NOMO-1 treated with dmso at 0.1 percent for 144 hours (cell line): ENCODE results near the gene SPATC1L.

Experiments used
- DNase-seq: peaks from one replicate; lab custom pipeline; 2025; ENCODE audit not compliant: unreplicated experiment; lab: John Stamatoyannopoulos, UW

Gene SPATC1L

GRCh38 chr21:46165098-46165497 lies 19.2 kb downstream of the SPATC1L start:
- DNase-seq, result no peak

DNA sequence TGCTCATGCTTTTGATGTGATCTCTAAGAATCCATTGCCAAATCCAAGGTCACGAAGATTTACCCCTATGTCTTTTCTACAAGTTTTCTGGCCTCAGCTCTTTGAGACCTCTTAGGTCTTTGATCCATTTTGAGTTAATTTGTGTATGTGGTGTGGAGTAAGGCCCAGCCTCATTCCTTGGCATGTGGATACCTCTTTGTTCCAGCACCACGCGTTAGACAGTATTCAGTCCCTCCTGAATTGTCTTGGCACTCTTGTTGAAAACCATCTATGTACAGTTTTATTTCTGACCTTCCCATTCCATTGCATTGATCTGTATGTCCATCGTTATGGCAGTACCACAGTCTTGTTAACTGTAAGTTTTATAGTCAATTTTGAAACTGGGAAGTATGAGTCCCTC lies 20.9 kb downstream of the SPATC1L start:
- DNase-seq, result no peak

GRCh38 chr21:46161633-46162592 lies 22.3 kb downstream of the SPATC1L start:
- no peak for DNase-seq

- no peak for DNase-seq
Measured at GRCh38 chr21:46160907-46161632, 23.2 kb downstream of the SPATC1L start.

GRCh38 chr21:46160657-46160906 lies 23.7 kb downstream of the SPATC1L start:
- DNase-seq, result no peak

GRCh38 chr21:46159841-46160656 lies 24.2 kb downstream of the SPATC1L start:
- no peak for DNase-seq

- DNase-seq, result no peak
Measured at GRCh38 chr21:46159390-46159789, 24.9 kb downstream of the SPATC1L start.

DNA sequence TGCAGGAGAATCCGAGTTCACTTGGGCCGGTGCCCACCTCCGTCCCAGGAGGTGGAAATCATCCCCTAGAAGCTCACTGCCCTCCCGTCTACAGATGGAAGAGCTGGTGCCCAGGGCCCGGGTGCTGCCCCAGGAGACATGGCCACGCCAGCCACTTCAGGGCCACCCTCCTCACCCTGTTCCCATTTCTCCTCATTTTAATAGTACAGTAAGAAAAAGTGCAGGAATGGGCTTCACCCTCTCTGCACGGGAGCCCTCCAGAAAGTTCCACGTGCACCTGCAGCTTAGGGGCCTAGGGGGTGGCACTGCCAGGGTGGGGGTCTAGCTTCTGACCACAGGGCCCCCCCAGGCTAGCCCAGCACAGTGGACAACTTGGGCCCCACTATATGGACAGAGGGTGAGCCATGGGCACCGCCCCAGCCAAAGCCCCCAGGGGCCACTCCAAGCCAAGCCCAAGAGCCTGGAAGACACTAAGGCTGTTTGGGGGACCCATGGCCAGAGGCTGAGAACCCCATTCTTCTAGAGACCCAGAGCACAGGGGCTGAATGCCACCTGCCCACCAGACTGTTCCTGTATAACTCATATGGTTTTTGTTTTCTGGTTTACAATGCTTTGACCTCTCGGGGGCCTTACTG lies 25.5 kb downstream of the SPATC1L start:
- DNase-seq, result no peak

DNA sequence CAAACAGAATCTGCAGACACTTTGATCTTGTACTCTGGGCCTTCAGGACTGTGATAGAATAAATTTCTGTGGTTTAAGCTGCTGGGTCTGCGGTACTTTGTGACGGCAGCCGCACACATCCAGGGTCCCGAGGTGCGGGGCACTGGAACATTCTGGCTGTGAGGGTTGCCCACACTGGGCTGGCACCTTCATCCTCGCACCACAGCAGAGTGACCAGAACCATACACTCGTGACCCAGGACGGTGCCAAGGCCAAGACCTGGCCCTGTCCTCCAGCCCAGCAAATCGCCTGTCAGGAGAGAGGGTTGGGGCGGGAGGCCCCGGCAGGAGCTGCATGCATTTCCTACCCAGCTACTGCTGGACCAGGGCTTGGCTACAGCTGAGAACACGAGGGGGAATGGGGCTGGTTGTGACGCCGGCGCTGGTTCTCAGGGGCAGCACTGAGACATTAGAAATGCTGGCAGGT lies 26.2 kb downstream of the SPATC1L start:
- DNase-seq, result no peak

- no peak for DNase-seq
Measured at GRCh38 chr21:46157396-46157986, 26.8 kb downstream of the SPATC1L start.

DNA sequence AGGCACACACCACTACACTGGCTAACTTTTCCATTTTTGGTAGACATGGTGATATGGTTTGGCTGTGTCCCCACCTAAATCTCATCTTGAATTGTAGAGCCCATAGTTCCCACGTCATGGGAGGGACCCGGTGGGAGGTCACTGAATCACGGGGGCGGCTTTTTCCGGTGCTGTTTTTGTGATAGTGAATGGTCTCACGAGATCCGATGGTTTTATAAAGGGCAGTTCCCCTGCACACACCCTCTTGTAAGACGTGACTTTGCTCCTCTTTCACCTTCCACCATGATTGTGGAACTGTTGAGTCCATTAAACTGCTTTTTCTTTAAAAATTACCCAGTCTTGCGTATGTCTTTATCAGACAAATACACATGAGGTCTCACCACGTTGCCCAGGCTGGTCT lies 27.6 kb downstream of the SPATC1L start:
- DNase-seq, result no peak

- DNase-seq, result no peak
Measured at GRCh38 chr21:46156378-46156645, 27.9 kb downstream of the SPATC1L start.

DNA sequence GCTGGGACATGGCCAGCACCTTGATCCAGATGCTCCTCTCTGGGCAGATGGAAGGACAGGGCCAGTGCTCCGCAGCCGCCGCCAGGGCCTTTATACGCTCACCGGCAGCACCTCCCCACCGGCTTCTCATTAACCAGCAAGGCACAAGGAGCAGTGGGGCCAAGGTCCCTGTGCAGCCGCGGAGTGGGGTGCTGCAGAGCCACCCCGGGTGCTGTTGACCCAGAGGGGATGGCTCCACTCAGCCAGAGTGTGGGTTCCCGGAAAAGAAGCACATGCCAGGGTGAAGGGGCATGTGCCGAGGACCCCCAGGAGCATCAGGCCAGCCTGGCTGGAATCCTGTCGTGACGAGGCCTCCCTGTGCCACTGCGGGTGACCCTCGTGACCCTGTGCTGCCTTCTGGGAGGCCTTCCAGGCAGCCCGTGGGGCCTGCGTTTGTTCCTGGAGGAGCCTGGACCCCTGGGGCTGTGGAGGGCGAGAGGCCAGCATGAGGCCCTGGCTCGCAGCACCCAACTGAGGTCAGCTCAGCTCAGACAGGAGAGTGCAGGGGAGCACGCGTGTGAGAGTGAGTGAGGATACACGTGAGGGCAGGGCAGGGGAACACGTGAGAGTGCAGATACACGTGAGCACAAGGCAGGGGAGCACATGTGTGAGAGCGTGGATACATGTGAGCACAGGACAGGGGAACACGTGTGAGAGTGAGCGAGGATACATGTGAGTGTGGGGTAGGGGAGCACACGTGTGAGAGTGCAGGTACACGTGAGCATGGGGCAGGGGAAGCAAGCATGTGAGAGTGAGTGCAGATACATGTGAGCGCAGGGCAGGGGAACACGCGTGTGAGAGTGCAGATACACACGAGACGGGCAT lies 28.5 kb downstream of the SPATC1L start, which contains the start of gene FTCD:
FTCD (minus strand) TSS at position 66 of the 864 bp plus-strand sequence; CDS start at position 10, 56 bp downstream.
- DNase-seq, result no peak

DNA sequence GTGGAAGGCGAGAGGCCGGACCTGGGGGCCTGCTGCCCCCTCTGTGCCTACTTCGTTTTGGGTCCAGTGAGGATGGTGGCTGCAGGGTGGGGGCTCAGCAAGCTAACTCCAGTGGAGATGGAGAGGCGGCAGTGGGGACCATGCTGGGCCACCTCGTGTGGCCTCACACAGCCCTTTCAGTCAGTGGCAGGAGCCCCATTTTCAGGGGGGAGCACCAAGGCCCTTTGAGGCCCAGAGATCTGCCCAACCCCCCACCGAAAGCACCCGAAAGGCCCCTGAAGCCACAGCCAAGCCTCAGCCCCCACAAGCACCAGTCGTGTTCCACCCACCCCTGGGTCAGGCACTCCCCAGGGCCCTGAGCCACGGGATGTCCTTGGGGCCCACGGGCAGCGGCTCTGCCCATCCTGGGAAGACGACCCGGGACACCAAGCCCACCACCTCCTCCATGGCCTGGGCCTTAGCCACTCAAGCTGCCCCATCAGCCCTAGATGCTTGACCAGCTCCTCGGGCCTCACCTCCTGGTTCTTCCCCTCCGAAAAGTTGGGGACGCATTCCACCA lies 29.2 kb downstream of the SPATC1L start:
- DNase-seq, result no peak

GRCh38 chr21:46154155-46154954 lies 29.9 kb downstream of the SPATC1L start:
- no peak for DNase-seq

DNA sequence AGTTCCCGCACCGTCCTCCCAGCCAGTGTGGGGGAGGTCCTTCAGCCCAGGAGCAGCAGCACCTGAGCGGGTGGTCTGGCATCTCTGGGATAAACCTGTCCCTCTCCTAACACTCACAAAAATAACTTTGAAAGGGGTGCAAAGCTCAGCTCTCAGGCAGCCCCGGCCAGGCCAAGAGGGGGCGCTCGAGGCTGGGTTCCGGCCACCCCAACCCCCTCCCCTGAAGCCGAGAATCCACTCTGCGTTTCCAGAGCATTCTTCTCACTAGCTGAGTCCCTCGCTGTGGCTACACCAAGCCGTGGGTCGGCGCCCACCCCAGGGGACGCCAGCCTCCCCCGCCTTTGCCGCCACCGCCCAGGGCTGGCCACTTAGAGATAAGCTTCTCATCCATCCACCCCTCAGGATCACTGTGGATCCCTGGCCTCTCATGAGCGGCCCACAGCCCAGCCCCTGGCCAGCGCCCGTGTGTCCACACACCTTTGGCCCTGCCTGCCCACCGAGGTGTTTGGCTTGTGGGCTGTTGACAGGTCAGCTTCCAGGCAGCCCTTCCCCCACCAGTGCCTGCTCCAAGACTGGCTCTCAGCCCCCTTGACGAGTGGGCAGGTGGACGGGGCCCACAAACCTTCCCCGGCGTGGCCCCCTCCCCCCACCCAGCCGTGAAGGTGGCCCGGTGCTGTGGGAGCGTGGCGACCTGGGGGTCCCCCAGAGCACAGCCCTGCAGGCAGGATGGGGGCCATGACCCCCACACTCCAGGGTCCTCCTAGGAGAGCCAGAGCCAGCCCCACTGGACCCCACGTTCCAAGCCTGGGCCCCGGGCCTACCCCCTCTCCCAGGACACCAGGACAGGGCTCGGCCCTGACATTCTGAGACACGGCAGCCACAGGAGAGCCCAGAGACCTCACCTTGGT lies 30.8 kb downstream of the SPATC1L start:
- DNase-seq, result no peak

DNA sequence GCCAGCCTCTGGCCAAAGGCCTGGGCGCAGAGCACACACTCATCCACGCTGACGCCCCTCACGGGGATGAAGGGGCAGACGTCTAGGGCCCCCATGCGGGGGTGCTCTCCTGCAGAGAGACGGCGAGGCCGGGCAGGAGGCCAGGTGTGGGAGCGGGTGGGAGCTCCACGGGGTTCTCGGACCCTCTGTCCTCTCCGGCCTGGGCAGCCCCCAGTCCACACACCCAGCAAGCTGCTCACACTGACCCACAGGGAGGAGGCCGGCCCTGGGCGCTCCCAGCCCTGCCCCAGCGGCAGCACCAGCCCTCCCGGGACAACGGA lies 31.4 kb downstream of the SPATC1L start:
- no peak for DNase-seq
